ENCODE data around the gene ANKRD13D.

DNA sequence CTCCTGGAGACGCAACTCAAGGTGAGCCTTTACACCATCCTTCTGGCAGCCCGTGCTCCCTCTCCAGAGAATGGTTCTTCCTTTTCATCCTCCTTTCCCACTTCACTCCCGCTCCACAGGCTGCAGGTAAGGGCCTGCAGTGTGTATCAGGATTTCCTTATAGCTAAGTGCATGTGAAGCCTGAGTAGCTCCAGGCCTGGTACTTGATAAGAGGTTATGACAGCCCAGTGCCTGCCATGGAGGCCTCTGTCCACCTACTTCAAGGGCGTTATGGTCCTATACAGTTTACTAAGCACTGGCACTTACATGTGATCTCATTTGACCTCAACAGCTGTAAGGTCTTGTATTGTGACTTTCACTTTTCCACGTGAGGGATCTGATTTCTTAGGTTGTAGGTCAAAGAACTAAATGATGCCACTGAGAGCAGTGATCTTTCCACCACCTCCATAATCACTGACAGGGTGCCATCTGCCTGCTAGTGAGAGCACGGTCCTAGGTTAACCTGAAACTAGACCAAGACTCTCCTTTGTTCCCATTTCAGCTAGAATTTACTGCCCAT, 32.3 kb downstream of the ANKRD13D start:
- no peak for TF ChIP-seq POLR2A (IDR thresholded peaks at IDR 0.05)
- TF ChIP-seq, protein P1, sequence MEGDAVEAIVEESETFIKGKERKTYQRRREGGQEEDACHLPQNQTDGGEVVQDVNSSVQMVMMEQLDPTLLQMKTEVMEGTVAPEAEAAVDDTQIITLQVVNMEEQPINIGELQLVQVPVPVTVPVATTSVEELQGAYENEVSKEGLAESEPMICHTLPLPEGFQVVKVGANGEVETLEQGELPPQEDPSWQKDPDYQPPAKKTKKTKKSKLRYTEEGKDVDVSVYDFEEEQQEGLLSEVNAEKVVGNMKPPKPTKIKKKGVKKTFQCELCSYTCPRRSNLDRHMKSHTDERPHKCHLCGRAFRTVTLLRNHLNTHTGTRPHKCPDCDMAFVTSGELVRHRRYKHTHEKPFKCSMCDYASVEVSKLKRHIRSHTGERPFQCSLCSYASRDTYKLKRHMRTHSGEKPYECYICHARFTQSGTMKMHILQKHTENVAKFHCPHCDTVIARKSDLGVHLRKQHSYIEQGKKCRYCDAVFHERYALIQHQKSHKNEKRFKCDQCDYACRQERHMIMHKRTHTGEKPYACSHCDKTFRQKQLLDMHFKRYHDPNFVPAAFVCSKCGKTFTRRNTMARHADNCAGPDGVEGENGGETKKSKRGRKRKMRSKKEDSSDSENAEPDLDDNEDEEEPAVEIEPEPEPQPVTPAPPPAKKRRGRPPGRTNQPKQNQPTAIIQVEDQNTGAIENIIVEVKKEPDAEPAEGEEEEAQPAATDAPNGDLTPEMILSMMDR (IDR thresholded peaks at IDR 0.05), result no peak
- TF ChIP-seq EP300 (IDR thresholded peaks at IDR 0.05), result no peak

Measured in tibial nerve (tissue), 4 donors.